Heart left ventricle (tissue), 13 donors: ENCODE data around the gene RHBDL2.

Source experiments
- CTCF ChIP-seq, 12 donors: fragments of 200-600 bp; sonication (generic) in 4 of 12; IDR thresholded peaks; one replicate each; pipeline versions ENCODE4 v1.5.0 to v1.8.0; 2018 to 2022; ENCODE audit warnings: antibody characterized with exemption in 12 of 12, mild to moderate bottlenecking in 5 of 12
- POLR2A ChIP-seq, 2 donors: fragments of 450-650 bp; IDR thresholded peaks; one replicate each; pipeline ENCODE4 v1.6.1; 2017; ENCODE audit warnings: antibody characterized with exemption in 2 of 2, mild to moderate bottlenecking in 2 of 2, moderate library complexity in 2 of 2
- donor health status: ischemic (EF 13 %, LVEDD 7.1; RV severe dilation, severe dysfunction).
- donor health status: DM: no; HTN: yes; CAD: no.
- donor health status: DM: no; HTN: no; CAD: no.
- donor health status: ischemic (EF 25% LVEDD 6.9; RV normal size, moderate dysfunction).
- donor health status: ischemic (EF 25% LVEDD 5.7; RV mildly dilated, moderate dysfunction).
- donor health status: ischemic (EF 35%, LVEDD 5.7; RV mildly dilated, moderate dysfunction).
- donor health status: nonischemic (EF 11% LVEDD 7.7; RV severe dilation, severe dysfunction).
- donor health status: DM: yes; HTN: yes; CAD: no.
- donor health status: PGD.
- donor health status: ischemic (EF 29% LVEDD 5.4; RV normal size, mild dysfunction).
- donor health status: nonischemic (EF 23%, LVEDD 6.1; RV moderate dilation, normal function).

DNA sequence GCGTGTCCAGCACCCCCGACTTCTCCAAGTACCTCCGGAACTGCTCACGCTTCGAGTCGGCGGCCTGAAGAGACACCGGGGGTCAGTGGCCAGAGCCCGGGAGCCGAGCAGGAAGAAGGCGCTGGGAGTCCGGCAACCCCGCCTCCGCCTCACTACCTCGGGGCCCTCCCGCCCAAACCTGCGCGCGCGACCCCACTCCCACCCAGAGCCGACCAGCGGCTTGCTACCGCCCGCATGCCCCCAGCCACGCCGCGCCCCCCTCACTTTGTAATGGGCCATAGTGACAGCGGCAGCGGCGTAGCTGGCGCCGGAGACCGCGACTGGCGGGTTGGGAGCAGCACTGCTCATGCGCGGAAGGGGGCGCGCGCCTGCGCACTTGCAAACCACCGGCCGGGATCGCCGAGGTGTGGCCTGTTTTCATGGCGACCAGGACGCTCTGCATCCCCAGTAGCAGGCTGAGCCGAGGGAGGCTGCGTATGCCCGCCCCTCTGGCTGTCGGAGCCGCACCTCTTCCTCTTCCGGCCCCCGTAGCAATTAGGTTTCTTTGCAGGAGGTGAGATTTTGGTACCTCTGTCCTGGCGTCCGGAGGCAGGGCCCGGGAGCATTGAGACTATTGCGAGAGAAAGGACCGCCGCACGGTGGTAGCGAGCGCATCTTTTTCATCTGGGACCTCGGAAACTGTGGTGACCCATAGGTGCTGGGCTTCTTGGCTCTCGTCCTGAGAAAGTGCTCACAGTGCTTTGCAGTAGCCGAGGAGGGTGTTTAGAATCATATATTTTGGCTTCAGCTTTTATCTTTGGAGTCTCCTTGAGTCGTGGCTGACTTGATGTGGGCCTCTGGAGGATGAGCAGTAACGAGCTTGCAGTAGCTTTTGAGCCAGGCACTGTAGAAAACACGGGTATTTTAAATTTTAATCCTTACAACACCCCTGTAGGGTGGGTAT is 68.3 kb downstream of the RHBDL2 start, which contains the start of gene MYCBP:
- TF ChIP-seq CTCF (IDR thresholded peaks at IDR 0.05) (peak in 5 of 12 donors; percentile 17 to 45 (median 24)), POLR2A (IDR thresholded peaks at IDR 0.05) (peak in 1 of 2 donors; percentile 80)
